ENCODE measurements around the gene DDRGK1. TPM values are rescaled to one million over a fixed set of nuclear protein-coding genes. Genes with fewer than 3 reads are reported as not detected.

Gene DDRGK1
- total RNA-seq, 1 donor from 2014 or later, result 62.7 TPM

GRCh38 chr20:3208786-3209256 is 4.3 kb upstream of the DDRGK1 start:
- no peak for TF ChIP-seq CTCF (IDR thresholded peaks at IDR 0.05; ENCODE audit: unreplicated experiment)
- no peak for DNase-seq (ENCODE audit: low spot score in 2 of 2, unreplicated experiment in 2 of 2)
- H3K4me1 Mint-ChIP-seq, result peaks cover 19% of the 10 kb centered on the region
- peaks cover 7% of the 10 kb centered on the region for H3K36me3 Mint-ChIP-seq
- peak overlapping the region; percentile 95 for H3K4me3 Mint-ChIP-seq
- peak overlapping the region; percentile 94 for H3K27ac Mint-ChIP-seq
- no peaks in the 10 kb centered on the region for H3K27me3 Mint-ChIP-seq (ENCODE audit: low read depth)
- H3K9me3 Mint-ChIP-seq, result no peaks in the 10 kb centered on the region

- Mint-ChIP-seq H3K9me3 (no peaks in the 10 kb centered on the region), H3K27ac (peak overlapping the region; percentile 96), H3K4me1 (peaks cover 15% of the 10 kb centered on the region), H3K4me3 (peak overlapping the region; percentile 96), H3K27me3 (ENCODE audit: low read depth) (no peaks in the 10 kb centered on the region), H3K36me3 (peaks cover 23% of the 10 kb centered on the region)
- peak in 1 of 2 experiments; percentile 42 for DNase-seq (ENCODE audit: low spot score in 2 of 2, unreplicated experiment in 2 of 2)
- no peak for TF ChIP-seq CTCF (IDR thresholded peaks at IDR 0.05; ENCODE audit: unreplicated experiment)
These were observed 963 bp downstream of the DDRGK1 start for GRCh38 chr20:3203315-3204123.

- Mint-ChIP-seq H3K27me3 (ENCODE audit: low read depth) (no peaks in the 10 kb centered on the region), H3K4me1 (peaks cover 12% of the 10 kb centered on the region), H3K4me3 (peak overlapping the region; percentile 96), H3K27ac (peak overlapping the region; percentile 59), H3K9me3 (no peaks in the 10 kb centered on the region), H3K36me3 (peaks cover 24% of the 10 kb centered on the region)
- DNase-seq (ENCODE audit: low spot score in 2 of 2, unreplicated experiment in 2 of 2), result no peak
- no peak for TF ChIP-seq CTCF (IDR thresholded peaks at IDR 0.05; ENCODE audit: unreplicated experiment)
These were observed 1.5 kb downstream of the DDRGK1 start for GRCh38 chr20:3202965-3203314.

- Mint-ChIP-seq H3K27ac (no peak overlapping the region), H3K9me3 (no peaks in the 10 kb centered on the region), H3K4me3 (no peak overlapping the region), H3K4me1 (peaks cover 12% of the 10 kb centered on the region), H3K36me3 (peaks cover 39% of the 10 kb centered on the region), H3K27me3 (ENCODE audit: low read depth) (no peaks in the 10 kb centered on the region)
- no peak for TF ChIP-seq CTCF (IDR thresholded peaks at IDR 0.05; ENCODE audit: unreplicated experiment)
- DNase-seq (ENCODE audit: low spot score in 2 of 2, unreplicated experiment in 2 of 2), result no peak
These were observed 4.3 kb downstream of the DDRGK1 start for GRCh38 chr20:3199976-3200755.

- Mint-ChIP-seq H3K27me3 (ENCODE audit: low read depth) (no peaks in the 10 kb centered on the region), H3K4me1 (peaks cover 10% of the 10 kb centered on the region), H3K27ac (no peak overlapping the region), H3K4me3 (no peak overlapping the region), H3K9me3 (no peaks in the 10 kb centered on the region), H3K36me3 (peaks cover 41% of the 10 kb centered on the region)
- DNase-seq (ENCODE audit: low spot score in 2 of 2, unreplicated experiment in 2 of 2), result no peak
- TF ChIP-seq CTCF (IDR thresholded peaks at IDR 0.05; ENCODE audit: unreplicated experiment), result no peak
These were observed 5.3 kb downstream of the DDRGK1 start for GRCh38 chr20:3199206-3199605.
